ENCODE measurements around the gene RCAN1. TPM values are rescaled to one million over a fixed set of nuclear protein-coding genes. Genes with fewer than 3 reads are reported as not detected.

Gene RCAN1
- total and polyA plus RNA-seq, 2 of the 13 experiments (the other 11 are each of a cell fraction or from before 2014, with no cell fraction given), result 9.4 to 34.1 TPM

- TF ChIP-seq ZNF564 (CRISPR knock-in tag; IDR thresholded peaks at IDR 0.05) (no peak), MAFF (IDR thresholded peaks at IDR 0.05; ENCODE audit: low read depth, low read length) (no peak), GLI4 (CRISPR knock-in tag; IDR thresholded peaks at IDR 0.05; ENCODE audit: borderline replicate concordance) (no peak), ZEB1 (IDR thresholded peaks at IDR 0.05; ENCODE audit: insufficient replicate concordance, low read depth) (peak; percentile 60), ZNF784 (CRISPR knock-in tag; IDR thresholded peaks at IDR 0.05; ENCODE audit: borderline replicate concordance) (no peak; the same call in 1 of the 2 replicates), TIGD3 (CRISPR knock-in tag; IDR thresholded peaks at IDR 0.05; ENCODE audit: borderline replicate concordance) (no peak), HNF1A (IDR thresholded peaks at IDR 0.05; ENCODE audit: low read depth) (0 out of 2 replicates have a peak, but pooled peaks have one; percentile 47), HNF1A (CRISPR knock-in tag; IDR thresholded peaks at IDR 0.05; ENCODE audit: borderline replicate concordance) (peak; percentile 54; the same call in 1 of the 2 replicates), STAG1 (CRISPR knock-in tag; IDR thresholded peaks at IDR 0.05) (no peak), ZNF280D (CRISPR knock-in tag; IDR thresholded peaks at IDR 0.05) (no peak), ZNF350 (CRISPR knock-in tag; IDR thresholded peaks at IDR 0.05; ENCODE audit: borderline replicate concordance, low read depth) (no peak), ZNF292 (CRISPR knock-in tag; IDR thresholded peaks at IDR 0.05; ENCODE audit: borderline replicate concordance, low read depth) (no peak), NFIB (CRISPR knock-in tag; IDR thresholded peaks at IDR 0.05; ENCODE audit: borderline replicate concordance) (no peak), SOX13 (IDR thresholded peaks at IDR 0.05) (peak; percentile 95), SOX13 (CRISPR knock-in tag; conservative IDR thresholded peaks at IDR 0.05 in 1 of 2, IDR thresholded peaks at IDR 0.05 in 1 of 2) (peak in 1 of 2 experiments; percentile 96; a peak in 2 of 4 replicates), TGIF2 (CRISPR knock-in tag; IDR thresholded peaks at IDR 0.05) (no peak), HMG20B (CRISPR knock-in tag; conservative IDR thresholded peaks at IDR 0.05) (peak; percentile 84; the same call in 1 of the 2 replicates), TOE1 (CRISPR knock-in tag; IDR thresholded peaks at IDR 0.05) (no peak), ARNT2 (CRISPR knock-in tag; IDR thresholded peaks at IDR 0.05; ENCODE audit: low read depth) (no peak), CREB1 (IDR thresholded peaks at IDR 0.05) (no peak), CREB1 (CRISPR knock-in tag; IDR thresholded peaks at IDR 0.05) (0 out of 2 replicates have a peak, but pooled peaks have one; percentile 17)
Measured at GRCh38 chr21:34522284-34522683, 92.6 kb downstream of the RCAN1 start (continued).

All from HepG2 (cell line).